ENCODE data around the gene TRNAU1AP.
"Not testable (repeated sequence)": the region's sequence is repeated elsewhere in the genome, so short reads cannot be mapped to it uniquely, and the experiment has no call there.

Gene TRNAU1AP

DNA sequence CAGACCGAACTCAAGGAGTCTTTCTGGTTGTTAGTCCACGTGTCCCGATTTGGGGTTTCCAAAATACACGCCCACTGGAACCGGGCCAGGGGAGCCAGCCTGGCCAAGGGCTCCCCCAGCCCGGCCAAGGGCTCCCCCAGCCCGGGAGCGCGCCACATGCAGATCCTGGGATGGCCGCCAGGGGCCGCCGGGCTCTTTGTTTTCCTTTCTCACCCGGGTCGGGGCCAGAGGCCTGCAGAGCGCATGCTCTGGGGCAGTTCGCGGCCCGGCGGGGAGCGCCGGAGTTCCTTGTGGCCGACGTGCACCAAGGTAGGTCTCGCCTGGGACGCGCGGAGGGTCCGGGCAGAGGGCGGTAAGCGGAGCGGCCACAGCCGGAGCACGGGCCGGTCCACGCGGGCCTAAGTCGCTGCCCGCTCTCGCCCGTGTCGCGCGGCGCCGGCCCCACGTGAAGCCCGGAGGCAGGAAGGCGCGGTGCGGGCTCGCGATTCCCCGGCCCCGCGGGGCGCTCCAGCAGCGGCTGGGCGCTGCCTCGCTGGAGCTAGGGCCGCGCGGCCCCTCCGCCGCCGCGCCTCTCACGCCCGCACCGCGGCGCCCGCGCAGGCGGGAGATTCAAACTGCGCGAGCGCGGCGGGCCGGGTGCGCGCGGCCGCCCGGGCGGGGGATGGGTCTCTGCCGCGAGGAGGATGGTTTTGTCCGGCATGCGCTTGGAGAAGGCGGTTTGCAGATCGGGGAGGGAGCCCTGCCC is 34.7 kb upstream of the TRNAU1AP start:
- peak overlapping the region; percentile 95 to 96 for H3K27ac Mint-ChIP-seq
- peak overlapping the region; percentile 91 to 92 for H3K4me3 Mint-ChIP-seq
- no peaks in the 10 kb centered on the region for H3K27me3 Mint-ChIP-seq
- no peaks in the 10 kb centered on the region for H3K9me3 Mint-ChIP-seq
- H3K4me1 Mint-ChIP-seq = peaks cover 48% of the 10 kb centered on the region
- DNase-seq (peak; percentile 92), ATAC-seq (peak; percentile 81)

DNA sequence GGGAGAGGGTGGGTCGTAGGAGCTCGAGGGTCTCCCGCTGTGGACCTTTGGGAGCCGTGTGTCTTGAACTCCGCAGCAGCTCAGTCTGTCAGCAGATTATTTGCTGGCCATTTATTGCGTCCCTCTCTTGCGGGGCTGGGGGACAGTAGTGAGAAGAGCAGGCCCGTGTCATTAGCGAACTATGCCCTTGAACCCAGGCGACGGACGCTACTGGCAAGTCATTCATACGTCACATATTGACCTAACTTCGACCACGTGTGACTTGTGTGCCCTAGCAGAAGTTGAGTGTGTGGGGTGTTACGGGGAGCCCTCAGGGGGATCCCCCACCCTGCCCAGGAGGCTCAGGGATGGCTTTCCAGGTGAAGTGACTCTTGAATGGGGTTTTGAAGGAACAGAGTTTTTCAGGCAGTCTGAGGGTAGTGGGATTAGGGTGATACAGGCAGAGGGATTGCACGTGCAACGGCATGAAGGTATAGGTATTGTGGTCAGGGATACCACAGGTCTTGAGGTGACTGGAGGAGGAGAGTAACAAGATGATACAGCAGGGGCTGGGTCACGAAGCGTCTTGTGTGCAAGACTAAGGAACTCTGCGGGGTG is 34.0 kb upstream of the TRNAU1AP start:
- Mint-ChIP-seq H3K4me3 (peak overlapping the region; percentile 87 to 89), H3K27ac (peak overlapping the region; percentile 93 to 95), H3K9me3 (no peaks in the 10 kb centered on the region), H3K4me1 (peaks cover 48% of the 10 kb centered on the region), H3K27me3 (no peaks in the 10 kb centered on the region)
- DNase-seq (peak; percentile 63 to 76), ATAC-seq (peak; percentile 75)

GRCh38 chr1:28519946-28520725 is 32.7 kb upstream of the TRNAU1AP start:
- Mint-ChIP-seq H3K4me3 (peak overlapping the region; percentile 35 to 36), H3K9me3 (no peaks in the 10 kb centered on the region), H3K27me3 (no peaks in the 10 kb centered on the region), H3K27ac (no peak overlapping the region), H3K4me1 (peaks cover 44% of the 10 kb centered on the region)
- ATAC-seq (no peak), DNase-seq (no peak)

GRCh38 chr1:28520796-28521195 is 32.1 kb upstream of the TRNAU1AP start:
- not testable (repeated sequence) for H3K9me3 Mint-ChIP-seq, H3K4me3 Mint-ChIP-seq, H3K27ac Mint-ChIP-seq, ATAC-seq, H3K27me3 Mint-ChIP-seq, DNase-seq
- H3K4me1 Mint-ChIP-seq = peaks cover 44% of the 10 kb centered on the region

DNA sequence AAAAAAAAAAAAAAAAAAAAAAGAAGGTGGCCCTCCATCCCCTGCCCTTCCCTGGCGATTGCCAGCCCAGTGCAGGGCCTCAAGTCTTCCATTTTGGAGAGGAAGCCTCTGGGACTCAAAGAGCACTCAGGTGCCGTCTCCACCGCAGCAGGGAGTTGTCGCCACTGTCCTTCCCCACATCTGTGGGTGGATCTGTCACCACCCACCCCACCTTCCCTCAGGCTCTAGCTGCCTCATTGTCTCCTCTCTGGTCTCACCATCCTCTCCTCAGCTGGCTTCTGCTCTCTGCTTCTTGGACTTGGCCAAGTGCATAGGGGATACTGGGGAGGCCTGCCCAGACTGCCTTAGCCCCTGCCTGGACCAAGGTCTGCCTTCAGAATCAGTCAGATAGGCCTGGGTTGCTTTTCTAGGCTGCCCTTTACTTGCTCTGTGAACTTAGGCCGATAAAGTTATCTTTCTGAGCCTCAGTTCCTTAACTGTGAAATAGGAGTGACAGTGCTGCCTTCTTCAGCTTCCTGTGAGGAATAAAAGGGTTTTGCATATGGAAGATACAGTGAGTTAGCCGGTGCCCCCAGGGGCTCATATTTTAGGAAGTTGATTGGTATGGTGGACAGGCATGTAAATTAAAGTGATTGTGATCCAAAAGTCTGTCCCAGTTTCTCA is 31.3 kb upstream of the TRNAU1AP start:
- peak overlapping the region in 1 of 2 donors; percentile 35 for H3K4me3 Mint-ChIP-seq

DNA sequence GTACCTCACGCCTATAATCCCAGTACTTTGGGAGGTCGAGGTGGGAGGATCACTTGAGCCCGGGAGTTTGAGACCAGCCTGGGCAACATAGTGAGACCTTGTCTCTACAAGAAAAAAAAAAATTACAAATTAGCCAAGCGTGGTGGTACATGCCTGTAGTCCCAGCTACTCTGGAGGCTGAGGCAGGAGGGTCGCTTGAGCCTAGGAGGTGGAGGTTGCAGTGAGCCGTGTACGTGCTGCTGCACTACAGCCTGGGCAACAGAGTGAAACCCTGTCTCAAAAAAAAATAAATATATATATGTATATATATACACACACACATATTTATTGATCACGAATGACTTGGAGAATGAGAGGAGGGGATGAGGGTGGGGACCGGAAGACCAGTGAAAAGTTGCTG is 30.3 kb upstream of the TRNAU1AP start:
- H3K27ac Mint-ChIP-seq, ATAC-seq, H3K27me3 Mint-ChIP-seq, H3K9me3 Mint-ChIP-seq, DNase-seq, H3K4me3 Mint-ChIP-seq: not testable (repeated sequence)
- peaks cover 39% of the 10 kb centered on the region for H3K4me1 Mint-ChIP-seq

More for the DNA sequence above, 31.3 kb upstream of the TRNAU1AP start:
- DNase-seq (no peak), ATAC-seq (no peak)
- no peaks in the 10 kb centered on the region for H3K27me3 Mint-ChIP-seq
- no peak overlapping the region for H3K27ac Mint-ChIP-seq
- no peaks in the 10 kb centered on the region for H3K9me3 Mint-ChIP-seq
- peaks cover 44% of the 10 kb centered on the region for H3K4me1 Mint-ChIP-seq

- ATAC-seq, DNase-seq, H3K27me3 Mint-ChIP-seq, H3K27ac Mint-ChIP-seq, H3K9me3 Mint-ChIP-seq, H3K4me3 Mint-ChIP-seq: not testable (repeated sequence)
- H3K4me1 Mint-ChIP-seq = peaks cover 21% of the 10 kb centered on the region
Measured at GRCh38 chr1:28525002-28525642, 27.8 kb upstream of the TRNAU1AP start.

GRCh38 chr1:28526886-28527285 is 26.0 kb upstream of the TRNAU1AP start:
- no peak overlapping the region for H3K27ac Mint-ChIP-seq
- H3K4me1 Mint-ChIP-seq = peaks cover 4% of the 10 kb centered on the region
- H3K9me3 Mint-ChIP-seq = no peaks in the 10 kb centered on the region
- H3K27me3 Mint-ChIP-seq = no peaks in the 10 kb centered on the region
- DNase-seq = no peak
- no peak overlapping the region for H3K4me3 Mint-ChIP-seq
- no peak for ATAC-seq

- no peak for DNase-seq
- H3K4me1 Mint-ChIP-seq = no peaks in the 10 kb centered on the region
- no peak overlapping the region for H3K27ac Mint-ChIP-seq
- H3K27me3 Mint-ChIP-seq = no peaks in the 10 kb centered on the region
- ATAC-seq = no peak
- H3K4me3 Mint-ChIP-seq = no peak overlapping the region
- no peaks in the 10 kb centered on the region for H3K9me3 Mint-ChIP-seq
Measured at GRCh38 chr1:28530456-28530855, 22.4 kb upstream of the TRNAU1AP start.

- H3K4me1 Mint-ChIP-seq = no peaks in the 10 kb centered on the region
- H3K4me3 Mint-ChIP-seq = no peak overlapping the region
- no peak for DNase-seq
- no peaks in the 10 kb centered on the region for H3K27me3 Mint-ChIP-seq
- peak overlapping the region in 1 of 2 donors; percentile 3 for H3K27ac Mint-ChIP-seq
- H3K9me3 Mint-ChIP-seq = no peaks in the 10 kb centered on the region
- no peak for ATAC-seq
Measured at GRCh38 chr1:28534671-28535070, 18.2 kb upstream of the TRNAU1AP start.

DNA sequence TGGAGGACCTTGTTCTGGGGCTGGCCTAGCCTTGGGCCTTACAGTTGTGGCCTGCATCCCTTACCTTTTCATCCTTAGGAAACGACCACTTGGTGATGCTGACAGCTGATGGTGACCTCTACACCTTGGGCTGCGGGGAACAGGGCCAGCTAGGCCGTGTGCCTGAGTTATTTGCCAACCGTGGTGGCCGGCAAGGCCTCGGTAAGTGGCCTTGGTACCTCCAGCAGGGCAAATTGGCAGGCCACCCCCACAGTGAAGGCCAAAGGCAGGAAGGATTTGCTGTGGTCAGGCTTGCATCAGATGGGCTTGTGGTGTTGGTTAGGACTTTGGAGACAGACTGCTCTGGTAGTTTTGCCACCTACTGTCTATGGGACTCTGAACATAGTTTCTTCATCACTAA is 17.7 kb upstream of the TRNAU1AP start:
- no peak overlapping the region for H3K27ac Mint-ChIP-seq
- no peak for ATAC-seq
- no peak overlapping the region for H3K4me3 Mint-ChIP-seq
- no peak for DNase-seq
- H3K4me1 Mint-ChIP-seq = no peaks in the 10 kb centered on the region
- no peaks in the 10 kb centered on the region for H3K27me3 Mint-ChIP-seq
- no peaks in the 10 kb centered on the region for H3K9me3 Mint-ChIP-seq

GRCh38 chr1:28537457-28538199 is 15.3 kb upstream of the TRNAU1AP start:
- Mint-ChIP-seq H3K4me1 (no peaks in the 10 kb centered on the region), H3K27me3 (no peaks in the 10 kb centered on the region)

GRCh38 chr1:28538286-28538685 is 14.6 kb upstream of the TRNAU1AP start:
- ATAC-seq = no peak
- Mint-ChIP-seq H3K4me3 (no peak overlapping the region), H3K4me1 (no peaks in the 10 kb centered on the region), H3K27me3 (no peaks in the 10 kb centered on the region), H3K9me3 (no peaks in the 10 kb centered on the region), H3K27ac (peak overlapping the region; percentile 11 to 71)
- no peak for DNase-seq

More at GRCh38 chr1:28537457-28538199, 15.3 kb upstream of the TRNAU1AP start:
- no peak overlapping the region for H3K4me3 Mint-ChIP-seq
- no peak for ATAC-seq
- H3K9me3 Mint-ChIP-seq = no peaks in the 10 kb centered on the region
- no peak for DNase-seq
- H3K27ac Mint-ChIP-seq = peak overlapping the region in 1 of 2 donors; percentile 71

- Mint-ChIP-seq H3K27ac (no peak overlapping the region), H3K4me3 (no peak overlapping the region), H3K4me1 (no peaks in the 10 kb centered on the region), H3K27me3 (no peaks in the 10 kb centered on the region), H3K9me3 (no peaks in the 10 kb centered on the region)
- ATAC-seq = no peak
- DNase-seq = no peak
Measured at GRCh38 chr1:28540651-28541050, 12.2 kb upstream of the TRNAU1AP start.

Data from stimulated activated naive CD8-positive, alpha-beta T cell treated with anti-CD3 and anti-CD28 coated beads, Interleukin-15, amount 100 ng/mL, for 72 hours (primary cell).